Activated B cell treated with CpG ODN at 0.5 μM for 24 hours (primary cell): ENCODE measurements around the gene ANKS6. TPM values are rescaled to one million over a fixed set of nuclear protein-coding genes. Genes with fewer than 3 reads are reported as not detected.

ENCODE experiments used
- ATAC-seq: fragments of 200-7000 bp; cut with Tn5 transposase; one replicate; pipeline ENCODE4 v1.10.0; 2021; ENCODE audit warnings: low read depth, mild to moderate bottlenecking, moderate library complexity
- CTCF ChIA-PET: fragments of 350-600 bp; sonication (Branson Sonifier 250); formaldehyde crosslinking; loops from one replicate; lab custom pipeline; 2021; ENCODE audit warnings: antibody characterized with exemption; lab: Charles Lee
- POLR2A ChIA-PET: fragments of 350-600 bp; sonication (Branson Sonifier 250); formaldehyde crosslinking; loops from one replicate; lab custom pipeline; 2021; ENCODE audit warnings: antibody characterized with exemption; lab: Charles Lee
- DNase-seq: peaks from one replicate; pipeline ENCODE4 v3.0.0; 2022
- H3K27ac Mint-ChIP-seq: one replicate; pipeline ENCODE4 v1.8.0; 2020; ENCODE audit warnings: mixed read lengths
- H3K27me3 Mint-ChIP-seq: one replicate; pipeline ENCODE4 v1.8.0; 2021; ENCODE audit warnings: mixed read lengths
- H3K36me3 Mint-ChIP-seq: one replicate; pipeline ENCODE4 v1.8.0; 2021; ENCODE audit warnings: low read depth, mixed read lengths
- H3K4me1 Mint-ChIP-seq: one replicate; pipeline ENCODE4 v1.8.0; 2021; ENCODE audit warnings: mixed read lengths
- H3K4me3 Mint-ChIP-seq: one replicate; pipeline ENCODE4 v1.8.0; 2020; ENCODE audit warnings: mild to moderate bottlenecking, mixed read lengths
- H3K9me3 Mint-ChIP-seq: one replicate; pipeline ENCODE4 v1.8.0; 2020; ENCODE audit warnings: mixed read lengths
- intact Hi-C: fragments of 100-400 bp; cut with micrococcal nuclease; formaldehyde crosslinking; loops from one replicate; pipeline ENCODE4 v1.15.1; 2024
- total RNA-seq: library from RNA; stranded (reverse); gene quantifications from 2 replicates; pipeline ENCODE4 v1.2.3, GENCODE V29; 2022
- TF ChIP-seq, protein P1 (sequence below): fragments of 200-600 bp; IDR thresholded peaks from one replicate; pipeline ENCODE4 v1.8.0; 2022; ENCODE audit warnings: antibody characterized with exemption, mild to moderate bottlenecking

Gene ANKS6
- total RNA-seq, 1 donor from 2014 or later, result 14.8 TPM

DNA sequence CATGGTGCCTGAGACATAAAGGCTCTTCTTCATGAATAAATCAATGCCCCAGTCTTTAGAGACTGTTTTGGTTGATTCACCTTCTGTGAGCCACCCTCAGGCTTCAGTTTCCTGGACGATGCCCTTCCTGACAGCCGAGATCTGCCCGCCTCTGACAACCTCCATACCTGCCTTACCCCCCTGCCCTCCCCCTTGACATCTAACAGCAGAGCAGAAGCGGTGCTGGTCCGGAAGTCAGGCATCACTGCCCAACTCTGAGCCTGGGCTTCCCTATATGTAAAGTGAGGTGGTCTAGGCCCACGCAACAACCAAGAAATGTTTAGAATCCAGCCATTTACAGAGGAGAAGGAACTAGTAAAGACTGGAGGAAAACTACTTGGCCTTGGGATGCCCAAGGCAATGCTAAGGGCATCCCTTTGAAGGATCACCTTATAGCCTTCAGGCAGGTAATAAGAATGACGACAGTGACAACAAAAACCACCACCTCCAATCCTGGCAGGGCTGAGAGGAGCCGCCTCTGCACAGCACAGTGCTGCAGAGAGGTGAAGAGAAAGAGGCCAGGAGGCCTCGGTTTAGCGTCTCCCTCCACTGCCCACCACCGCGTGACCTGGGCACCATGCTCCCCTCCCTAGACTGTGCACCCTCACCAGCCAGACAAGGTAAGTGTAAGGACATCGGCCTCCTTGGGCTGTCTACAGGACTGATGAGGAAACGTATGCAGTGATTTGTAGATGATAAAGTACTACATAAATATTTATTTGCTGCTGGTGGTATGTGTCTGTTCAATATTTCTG is 52.3 kb downstream of the ANKS6 start:
- H3K27ac Mint-ChIP-seq, result no peak overlapping the region
- no peaks in the 10 kb centered on the region for H3K27me3 Mint-ChIP-seq
- H3K4me1 Mint-ChIP-seq, result no peaks in the 10 kb centered on the region
- DNase-seq (no peak), ATAC-seq (no peak)
- TF ChIP-seq, protein P1, sequence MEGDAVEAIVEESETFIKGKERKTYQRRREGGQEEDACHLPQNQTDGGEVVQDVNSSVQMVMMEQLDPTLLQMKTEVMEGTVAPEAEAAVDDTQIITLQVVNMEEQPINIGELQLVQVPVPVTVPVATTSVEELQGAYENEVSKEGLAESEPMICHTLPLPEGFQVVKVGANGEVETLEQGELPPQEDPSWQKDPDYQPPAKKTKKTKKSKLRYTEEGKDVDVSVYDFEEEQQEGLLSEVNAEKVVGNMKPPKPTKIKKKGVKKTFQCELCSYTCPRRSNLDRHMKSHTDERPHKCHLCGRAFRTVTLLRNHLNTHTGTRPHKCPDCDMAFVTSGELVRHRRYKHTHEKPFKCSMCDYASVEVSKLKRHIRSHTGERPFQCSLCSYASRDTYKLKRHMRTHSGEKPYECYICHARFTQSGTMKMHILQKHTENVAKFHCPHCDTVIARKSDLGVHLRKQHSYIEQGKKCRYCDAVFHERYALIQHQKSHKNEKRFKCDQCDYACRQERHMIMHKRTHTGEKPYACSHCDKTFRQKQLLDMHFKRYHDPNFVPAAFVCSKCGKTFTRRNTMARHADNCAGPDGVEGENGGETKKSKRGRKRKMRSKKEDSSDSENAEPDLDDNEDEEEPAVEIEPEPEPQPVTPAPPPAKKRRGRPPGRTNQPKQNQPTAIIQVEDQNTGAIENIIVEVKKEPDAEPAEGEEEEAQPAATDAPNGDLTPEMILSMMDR, result no peak
- ChIA-PET CTCF (no interaction called here), POLR2A (no interaction called here)
- peaks cover 6% of the 10 kb centered on the region for H3K9me3 Mint-ChIP-seq
- intact Hi-C loops, result no loop called here
- peaks cover 50% of the 10 kb centered on the region for H3K36me3 Mint-ChIP-seq
- H3K4me3 Mint-ChIP-seq, result no peak overlapping the region

DNA sequence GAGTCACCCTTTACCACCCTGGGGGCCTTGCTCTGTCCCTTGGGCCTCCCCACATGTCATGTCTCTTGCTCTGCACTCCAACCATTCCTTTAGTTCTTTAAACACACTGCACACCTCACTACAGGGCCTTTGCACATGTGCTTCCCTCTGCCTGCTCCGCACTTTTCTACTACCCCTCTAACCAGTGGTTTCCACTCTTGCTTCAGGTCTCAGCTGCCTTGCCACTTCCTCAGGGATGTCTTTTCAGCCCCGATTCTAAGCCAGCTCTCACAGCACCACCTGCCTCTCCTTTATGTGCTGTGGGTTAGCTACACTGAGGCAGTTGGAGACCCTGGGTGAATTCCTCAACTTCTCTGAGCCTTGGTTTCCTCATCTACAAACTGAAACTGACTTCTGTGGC is 53.0 kb downstream of the ANKS6 start:
- Mint-ChIP-seq H3K36me3 (peaks cover 48% of the 10 kb centered on the region), H3K4me1 (no peaks in the 10 kb centered on the region), H3K27ac (no peak overlapping the region), H3K4me3 (no peak overlapping the region), H3K9me3 (peaks cover 9% of the 10 kb centered on the region), H3K27me3 (no peaks in the 10 kb centered on the region)
- TF ChIP-seq, protein P1, result no peak
- ChIA-PET POLR2A (no interaction called here), CTCF (no interaction called here)
- ATAC-seq (no peak), DNase-seq (no peak)
- intact Hi-C loops, result no loop called here

DNA sequence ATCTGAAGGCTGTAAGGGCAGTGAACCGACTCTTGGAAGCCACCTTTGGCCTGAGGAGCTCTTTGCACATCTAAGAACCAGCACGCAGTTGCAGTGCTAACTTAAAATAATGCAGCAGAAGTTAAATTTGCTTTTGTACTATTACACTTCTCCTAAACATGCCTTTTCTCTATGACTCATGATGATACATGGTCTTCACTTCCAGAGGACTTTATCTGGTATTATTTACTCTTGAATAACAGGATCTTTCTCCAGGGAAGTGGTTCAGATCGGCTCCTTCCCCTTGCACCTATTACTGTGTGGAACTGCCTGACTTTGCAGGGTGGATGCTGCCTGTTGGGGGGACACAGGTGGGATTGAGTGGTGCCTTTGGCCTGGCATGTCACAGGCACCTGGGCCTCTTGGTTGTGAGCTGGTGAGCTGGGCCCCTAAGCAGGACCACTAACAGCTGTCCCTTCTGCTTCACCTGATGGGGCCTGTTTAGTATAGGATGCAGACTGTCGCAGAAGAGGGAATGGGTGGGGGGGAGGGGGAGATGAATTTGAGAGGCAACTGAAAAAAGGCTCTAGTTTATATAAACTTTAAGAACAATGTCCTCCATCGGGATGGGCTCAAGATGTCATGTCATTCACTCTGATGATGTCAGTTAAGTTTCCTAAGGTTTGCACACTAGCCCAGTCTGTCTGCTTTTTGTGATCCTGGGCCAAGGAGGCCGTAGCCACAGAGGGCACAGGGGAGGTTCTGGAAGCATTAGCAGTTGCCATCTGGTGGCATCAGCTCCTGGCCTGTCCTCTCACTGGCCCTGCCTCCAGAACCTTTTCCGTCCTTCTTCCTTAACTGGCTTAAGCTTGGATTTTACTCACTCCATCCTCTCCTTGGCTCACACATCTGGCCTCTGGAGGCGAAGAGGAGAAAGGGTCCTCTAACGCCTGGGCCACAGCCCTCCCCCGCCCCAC is 53.8 kb downstream of the ANKS6 start:
- no peaks in the 10 kb centered on the region for H3K27me3 Mint-ChIP-seq
- no peak overlapping the region for H3K27ac Mint-ChIP-seq

DNA sequence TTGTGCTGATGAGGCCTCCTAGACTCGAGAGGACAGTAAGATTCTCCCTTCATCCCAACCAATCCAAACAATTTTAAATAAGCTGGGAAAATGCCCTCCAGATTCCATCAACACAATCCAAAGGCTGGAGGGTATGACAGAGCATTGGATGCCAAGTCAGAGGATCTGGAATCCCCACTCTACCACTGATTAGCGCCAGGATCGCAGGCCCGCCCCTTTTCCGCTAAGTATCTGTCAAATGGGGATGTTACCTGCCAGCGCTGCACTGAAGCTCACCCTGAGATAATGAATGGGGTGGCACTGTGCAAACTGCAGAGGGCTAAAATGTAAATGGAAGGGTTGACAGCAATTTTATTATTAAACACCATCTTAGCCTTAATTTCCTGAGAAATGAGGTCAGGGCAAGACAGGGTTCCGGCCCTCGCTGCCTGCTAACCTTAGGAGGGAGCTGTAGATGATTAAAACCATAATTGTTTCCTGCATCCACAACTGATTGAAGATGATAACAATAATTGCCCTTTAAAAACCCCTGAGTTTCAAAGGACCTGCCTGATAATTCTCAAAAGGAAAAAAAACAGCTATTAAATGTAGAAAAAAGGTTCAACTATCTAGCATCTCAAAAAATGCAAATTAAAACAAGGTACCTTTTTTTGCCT is 56.0 kb downstream of the ANKS6 start:
- Mint-ChIP-seq H3K27ac (no peak overlapping the region), H3K4me3 (no peak overlapping the region), H3K4me1 (no peaks in the 10 kb centered on the region), H3K9me3 (peaks cover 9% of the 10 kb centered on the region), H3K36me3 (peaks cover 64% of the 10 kb centered on the region), H3K27me3 (no peaks in the 10 kb centered on the region)
- intact Hi-C loops, result no loop called here
- DNase-seq (no peak), ATAC-seq (no peak)
- ChIA-PET CTCF (no interaction called here), POLR2A (no interaction called here)
- TF ChIP-seq, protein P1, result no peak

More for the DNA sequence above, 53.8 kb downstream of the ANKS6 start:
- CTCF ChIA-PET, result no interaction called here
- H3K4me1 Mint-ChIP-seq, result no peaks in the 10 kb centered on the region
- DNase-seq (no peak), ATAC-seq (no peak)
- H3K9me3 Mint-ChIP-seq, result peaks cover 9% of the 10 kb centered on the region
- H3K4me3 Mint-ChIP-seq, result no peak overlapping the region
- TF ChIP-seq, protein P1, result no peak
- H3K36me3 Mint-ChIP-seq, result peaks cover 55% of the 10 kb centered on the region
- intact Hi-C loops, result no loop called here
- POLR2A ChIA-PET, result no interaction called here

DNA sequence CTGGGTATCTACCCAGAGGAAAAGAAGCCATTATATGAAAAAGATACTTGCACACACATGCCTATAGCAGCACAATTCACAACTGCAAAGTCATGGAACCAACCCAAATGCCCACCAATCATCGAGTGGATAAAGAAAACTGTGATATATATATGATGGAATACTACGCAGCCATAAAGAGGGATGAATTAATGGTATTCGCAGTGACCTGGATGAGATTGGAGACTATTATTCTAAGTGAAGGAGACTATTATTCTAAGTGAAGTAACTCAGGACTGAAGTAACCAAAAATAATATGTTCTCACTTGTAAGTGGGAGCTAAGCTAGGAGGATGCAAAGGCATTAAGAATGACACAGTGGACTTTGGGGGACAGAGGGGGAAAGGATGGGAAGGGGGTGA is 57.6 kb downstream of the ANKS6 start:
- ChIA-PET POLR2A (no interaction called here), CTCF (no interaction called here)

More for the DNA sequence above, 57.6 kb downstream of the ANKS6 start:
- intact Hi-C loops, result no loop called here
- no peak overlapping the region for H3K4me3 Mint-ChIP-seq
- no peaks in the 10 kb centered on the region for H3K27me3 Mint-ChIP-seq
- TF ChIP-seq, protein P1, result no peak
- H3K9me3 Mint-ChIP-seq, result peaks cover 9% of the 10 kb centered on the region
- peaks cover 62% of the 10 kb centered on the region for H3K36me3 Mint-ChIP-seq
- no peaks in the 10 kb centered on the region for H3K4me1 Mint-ChIP-seq
- DNase-seq (no peak), ATAC-seq (no peak)
- no peak overlapping the region for H3K27ac Mint-ChIP-seq
